C4-2B (cell line): ENCODE results near the gene CXCL16.

Source experiments
- H3K27ac ChIP-seq: fragments of 450-650 bp; 2 replicates; pipeline ENCODE4 v1.5.1; 2017
- CTCF ChIP-seq: fragments of 450-650 bp; conservative IDR thresholded peaks from 2 replicates; pipeline ENCODE4 v1.5.1; 2017; ENCODE audit warnings: mild to moderate bottlenecking
- ZFX ChIP-seq: fragments of 450-650 bp; IDR thresholded peaks from 2 replicates; pipeline ENCODE4 v1.6.1; 2017

CXCL16 gene

GRCh38 chr17:4741544-4741943 lies 1.8 kb upstream of the CXCL16 start:
- no peak for TF ChIP-seq CTCF
- TF ChIP-seq ZFX = no peak
- no peak overlapping the region; the same call in 1 of the 2 replicates for H3K27ac ChIP-seq

GRCh38 chr17:4740584-4740983 lies 856 bp upstream of the CXCL16 start:
- H3K27ac ChIP-seq = no peak overlapping the region
- TF ChIP-seq CTCF (no peak), ZFX (no peak)

- TF ChIP-seq CTCF = no peak
- TF ChIP-seq ZFX = no peak
- H3K27ac ChIP-seq = peak overlapping the region; percentile 72
These were observed 260 bp upstream of the CXCL16 start for GRCh38 chr17:4740025-4740351.

GRCh38 chr17:4738136-4739121 lies 1.3 kb downstream of the CXCL16 start:
- H3K27ac ChIP-seq = peak overlapping the region; percentile 72

GRCh38 chr17:4735876-4736651 lies 3.7 kb downstream of the CXCL16 start:
- no peak for TF ChIP-seq CTCF
- no peak for TF ChIP-seq ZFX
- no peak overlapping the region for H3K27ac ChIP-seq

More at GRCh38 chr17:4738136-4739121, 1.3 kb downstream of the CXCL16 start:
- TF ChIP-seq ZFX (no peak), CTCF (no peak)

GRCh38 chr17:4734857-4735475 lies 4.8 kb downstream of the CXCL16 start:
- no peak overlapping the region for H3K27ac ChIP-seq
- TF ChIP-seq ZFX (no peak), CTCF (no peak)
